A549 (cell line): ENCODE data around the gene TBC1D3E.
"Not testable (repeated sequence)": the region's sequence is repeated elsewhere in the genome, so short reads cannot be mapped to it uniquely, and the experiment has no call there.

Experiments
- CHD2 ChIP-seq: fragments of 150-350 bp; IDR thresholded peaks from 2 replicates; pipeline ENCODE4 v1.6.1; 2014; ENCODE audit warnings: low read length; ENCODE audit not compliant: partially characterized antibody
- CTCF ChIP-seq: fragments of >200 bp; sonication (Bioruptor Twin); formaldehyde crosslinking; IDR thresholded peaks from 3 replicates; pipeline ENCODE4 v1.5.1; 2016
- KDM5A ChIP-seq: fragments of 200-600 bp; sonication (generic); IDR thresholded peaks from 2 replicates; pipeline ENCODE4 v1.6.1; 2016; ENCODE audit warnings: antibody characterized with exemption, mild to moderate bottlenecking
- MAFK ChIP-seq: fragments of 450-650 bp; IDR thresholded peaks from 2 replicates; pipeline ENCODE4 v1.6.1; 2014; ENCODE audit not compliant: partially characterized antibody
- NR3C1 ChIP-seq: fragments of >200 bp; sonication (Bioruptor Twin); formaldehyde crosslinking; IDR thresholded peaks from 3 replicates; pipeline ENCODE4 v1.6.1; 2017
- POLR2A ChIP-seq: IDR thresholded peaks from 2 replicates; pipeline ENCODE4 v1.6.1; 2012; ENCODE audit warnings: mild to moderate bottlenecking, low read length
- SMC3 ChIP-seq: fragments of >200 bp; sonication (Bioruptor Twin); formaldehyde crosslinking; IDR thresholded peaks from 3 replicates; pipeline ENCODE4 v1.6.1; 2018; ENCODE audit warnings: inconsistent platforms
- ZC3H11A ChIP-seq: fragments of 450-650 bp; IDR thresholded peaks from 2 replicates; pipeline ENCODE4 v1.6.1; 2014; ENCODE audit warnings: antibody characterized with exemption, mild to moderate bottlenecking
- ZFP36 ChIP-seq: fragments of 450-650 bp; IDR thresholded peaks from 2 replicates; pipeline ENCODE4 v1.6.1; 2014; ENCODE audit warnings: borderline replicate concordance; ENCODE audit not compliant: partially characterized antibody
- TF ChIP-seq, protein P1 (sequence below): fragments of 450-650 bp; IDR thresholded peaks from 2 replicates; pipeline ENCODE4 v1.6.1; 2014; ENCODE audit warnings: antibody characterized with exemption
- TF ChIP-seq, protein P2 (sequence below): IDR thresholded peaks from 2 replicates; pipeline ENCODE4 v1.6.1; 2012

GRCh38 chr17:38127651-38128050, at the start of gene TBC1D3E:
- TF ChIP-seq CTCF, POLR2A, SMC3, NR3C1, KDM5A, CHD2, ZFP36, ZC3H11A, MAFK: not testable (repeated sequence)
- TF ChIP-seq, protein P1, sequence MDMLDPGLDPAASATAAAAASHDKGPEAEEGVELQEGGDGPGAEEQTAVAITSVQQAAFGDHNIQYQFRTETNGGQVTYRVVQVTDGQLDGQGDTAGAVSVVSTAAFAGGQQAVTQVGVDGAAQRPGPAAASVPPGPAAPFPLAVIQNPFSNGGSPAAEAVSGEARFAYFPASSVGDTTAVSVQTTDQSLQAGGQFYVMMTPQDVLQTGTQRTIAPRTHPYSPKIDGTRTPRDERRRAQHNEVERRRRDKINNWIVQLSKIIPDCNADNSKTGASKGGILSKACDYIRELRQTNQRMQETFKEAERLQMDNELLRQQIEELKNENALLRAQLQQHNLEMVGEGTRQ: not testable (repeated sequence)
- TF ChIP-seq, protein P2, sequence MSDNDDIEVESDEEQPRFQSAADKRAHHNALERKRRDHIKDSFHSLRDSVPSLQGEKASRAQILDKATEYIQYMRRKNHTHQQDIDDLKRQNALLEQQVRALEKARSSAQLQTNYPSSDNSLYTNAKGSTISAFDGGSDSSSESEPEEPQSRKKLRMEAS: not testable (repeated sequence)
